ENCODE results near the gene ALDH3B2.
A peak's percentile ranks its signal among the peaks of the same experiment; 100 is the strongest.

The ALDH3B2 gene

DNA sequence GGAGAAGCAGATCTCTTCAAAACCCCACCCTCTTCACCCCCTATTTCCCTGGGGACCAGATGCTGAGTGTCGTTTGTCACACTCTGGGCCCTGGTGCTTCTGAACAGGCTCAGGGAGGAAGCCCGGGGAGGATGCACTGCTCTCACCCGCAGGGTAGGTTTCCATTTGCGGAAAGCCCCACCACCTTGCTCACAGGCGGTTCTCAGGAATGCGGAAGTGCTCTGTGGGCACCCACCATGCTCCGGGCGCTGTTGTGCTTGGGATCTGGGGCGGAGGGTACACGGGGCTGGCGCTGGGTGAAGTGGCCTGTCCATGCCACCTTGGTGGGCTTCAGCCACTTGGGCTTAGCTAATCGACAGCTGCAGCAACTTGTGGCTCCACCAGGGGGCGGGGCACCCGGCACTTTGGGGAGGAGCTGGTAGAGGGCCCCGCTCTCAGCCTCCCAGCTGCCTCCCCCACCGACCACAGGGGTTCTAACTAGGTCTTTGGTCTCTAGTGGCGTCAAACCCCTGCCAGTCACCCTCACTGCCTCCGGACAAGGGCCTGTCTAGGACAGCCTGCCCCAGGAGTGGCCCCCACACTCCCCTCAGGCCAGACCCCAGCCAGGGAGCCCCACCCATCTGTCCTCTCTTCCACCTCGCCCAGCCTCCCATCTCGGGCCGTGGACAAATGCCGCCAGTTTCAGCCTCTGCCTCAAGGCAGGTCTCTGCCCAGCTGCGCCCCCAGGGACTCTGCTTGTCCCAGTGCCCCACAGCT lies 60.3 kb downstream of the ALDH3B2 start:
- Histone ChIP-seq H3K27ac (no peak overlapping the region), H3K36me3 (replicated peaks) (peaks cover 4% of the 10 kb centered on the region), H3K27me3 (replicated peaks) (peaks cover 15% of the 10 kb centered on the region), H3K4me3 (ENCODE audit: low read depth, low read length) (peak overlapping the region; percentile 31)
- TF ChIP-seq, protein P1, sequence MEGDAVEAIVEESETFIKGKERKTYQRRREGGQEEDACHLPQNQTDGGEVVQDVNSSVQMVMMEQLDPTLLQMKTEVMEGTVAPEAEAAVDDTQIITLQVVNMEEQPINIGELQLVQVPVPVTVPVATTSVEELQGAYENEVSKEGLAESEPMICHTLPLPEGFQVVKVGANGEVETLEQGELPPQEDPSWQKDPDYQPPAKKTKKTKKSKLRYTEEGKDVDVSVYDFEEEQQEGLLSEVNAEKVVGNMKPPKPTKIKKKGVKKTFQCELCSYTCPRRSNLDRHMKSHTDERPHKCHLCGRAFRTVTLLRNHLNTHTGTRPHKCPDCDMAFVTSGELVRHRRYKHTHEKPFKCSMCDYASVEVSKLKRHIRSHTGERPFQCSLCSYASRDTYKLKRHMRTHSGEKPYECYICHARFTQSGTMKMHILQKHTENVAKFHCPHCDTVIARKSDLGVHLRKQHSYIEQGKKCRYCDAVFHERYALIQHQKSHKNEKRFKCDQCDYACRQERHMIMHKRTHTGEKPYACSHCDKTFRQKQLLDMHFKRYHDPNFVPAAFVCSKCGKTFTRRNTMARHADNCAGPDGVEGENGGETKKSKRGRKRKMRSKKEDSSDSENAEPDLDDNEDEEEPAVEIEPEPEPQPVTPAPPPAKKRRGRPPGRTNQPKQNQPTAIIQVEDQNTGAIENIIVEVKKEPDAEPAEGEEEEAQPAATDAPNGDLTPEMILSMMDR (IDR thresholded peaks at IDR 0.05; ENCODE audit: low read depth, low read length, missing control alignments), result peak; percentile 87
- peak; percentile 1 for DNase-seq
- in situ Hi-C loops (cut with HindIII; ENCODE audit: low pct_ligation_motif_present, low sequenced_read_pairs), result no loop called here

DNA sequence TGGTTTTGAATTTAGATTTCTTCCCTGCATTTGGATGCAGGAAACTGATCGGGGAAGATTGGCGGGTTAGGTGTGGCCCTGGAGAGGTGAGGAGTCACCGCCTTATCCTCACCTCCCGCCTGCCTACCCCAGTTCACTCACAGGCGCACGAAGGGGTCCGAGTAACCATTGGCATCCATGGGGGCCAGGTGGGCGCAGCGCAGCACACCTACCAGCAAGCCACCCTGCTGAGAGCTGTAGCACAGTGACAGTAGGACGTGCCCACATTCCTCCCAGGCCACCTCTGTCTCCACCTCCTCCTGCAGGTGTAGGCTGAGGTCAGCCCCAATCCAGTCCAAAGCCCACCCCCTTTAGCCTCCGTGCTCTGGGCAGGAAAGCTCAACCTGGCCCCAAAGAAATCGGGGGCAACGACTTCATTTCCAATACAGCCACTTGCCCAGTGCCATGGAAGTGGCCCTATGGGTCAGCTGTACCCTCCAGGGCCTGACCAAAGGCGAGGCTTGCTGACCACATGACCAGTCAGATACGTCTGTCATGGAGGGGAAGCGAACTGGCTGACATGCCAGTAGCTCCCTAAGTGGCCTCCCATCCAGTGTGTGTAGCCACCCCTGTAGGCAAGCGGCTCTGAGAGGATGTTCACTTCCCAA lies 61.0 kb downstream of the ALDH3B2 start:
- Histone ChIP-seq H3K4me3 (ENCODE audit: low read depth, low read length) (no peak overlapping the region), H3K27me3 (replicated peaks) (peaks cover 15% of the 10 kb centered on the region), H3K27ac (no peak overlapping the region), H3K36me3 (replicated peaks) (peaks cover 5% of the 10 kb centered on the region)
- TF ChIP-seq, protein P1 (IDR thresholded peaks at IDR 0.05; ENCODE audit: low read depth, low read length, missing control alignments), result no peak
- DNase-seq, result no peak
- in situ Hi-C loops (cut with HindIII; ENCODE audit: low pct_ligation_motif_present, low sequenced_read_pairs), result no loop called here

DNA sequence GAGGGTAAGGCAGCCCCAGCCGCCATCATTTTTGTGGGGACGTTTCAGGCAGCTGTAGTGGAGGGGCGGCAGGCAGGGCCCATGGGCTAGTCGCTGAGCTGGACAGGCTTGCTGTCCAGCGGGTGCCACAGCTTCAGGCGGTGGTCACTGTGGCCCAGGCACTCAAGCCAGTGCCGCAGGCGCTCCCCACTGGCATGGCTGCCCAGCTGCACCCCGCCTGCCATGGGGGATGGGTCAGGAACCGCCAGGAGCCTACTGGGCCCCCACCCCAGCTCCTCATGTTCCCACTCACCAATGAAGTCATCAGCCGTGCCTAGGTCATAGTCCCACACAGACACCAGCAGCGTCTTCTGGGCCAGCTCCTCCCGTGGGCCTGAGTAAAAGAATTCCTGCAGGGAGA lies 61.7 kb downstream of the ALDH3B2 start:
- in situ Hi-C loops (cut with HindIII; ENCODE audit: low pct_ligation_motif_present, low sequenced_read_pairs), result no loop called here
- Histone ChIP-seq H3K27ac (no peak overlapping the region), H3K4me3 (ENCODE audit: low read depth, low read length) (no peak overlapping the region), H3K36me3 (replicated peaks) (peaks cover 6% of the 10 kb centered on the region), H3K27me3 (replicated peaks) (peaks cover 15% of the 10 kb centered on the region)
- DNase-seq, result no peak
- TF ChIP-seq, protein P1 (IDR thresholded peaks at IDR 0.05; ENCODE audit: low read depth, low read length, missing control alignments), result no peak
